Measurements from ENCODE around the gene EARS2.
"Not testable (repeated sequence)": the region's sequence is repeated elsewhere in the genome, so short reads cannot be mapped to it uniquely, and the experiment has no call there.

EARS2 gene

GRCh38 chr16:23567602-23568001 lies 10.5 kb upstream of the EARS2 start:
- DNase-seq (ENCODE audit: low spot score): no peak

DNA sequence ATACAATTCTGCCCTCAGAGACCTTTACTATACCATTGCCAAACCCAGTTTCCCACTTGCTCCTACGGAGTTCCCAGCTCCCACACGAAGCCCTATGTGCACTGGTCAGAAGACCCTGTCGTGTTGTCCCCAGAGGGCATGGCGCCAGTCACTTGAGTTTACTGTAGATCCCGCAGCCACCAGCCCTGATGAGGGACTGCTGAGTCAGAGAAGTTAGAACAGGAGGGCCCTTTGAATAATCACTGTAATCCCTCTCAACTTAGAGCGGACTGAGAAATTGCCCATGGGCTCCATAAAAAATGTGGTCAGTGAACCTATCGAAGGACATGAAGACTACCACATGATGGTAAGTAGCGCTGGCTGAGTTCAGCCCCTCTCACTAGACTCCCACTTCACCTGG lies 9.6 kb upstream of the EARS2 start:
- no peak for DNase-seq (ENCODE audit: low spot score)

DNA sequence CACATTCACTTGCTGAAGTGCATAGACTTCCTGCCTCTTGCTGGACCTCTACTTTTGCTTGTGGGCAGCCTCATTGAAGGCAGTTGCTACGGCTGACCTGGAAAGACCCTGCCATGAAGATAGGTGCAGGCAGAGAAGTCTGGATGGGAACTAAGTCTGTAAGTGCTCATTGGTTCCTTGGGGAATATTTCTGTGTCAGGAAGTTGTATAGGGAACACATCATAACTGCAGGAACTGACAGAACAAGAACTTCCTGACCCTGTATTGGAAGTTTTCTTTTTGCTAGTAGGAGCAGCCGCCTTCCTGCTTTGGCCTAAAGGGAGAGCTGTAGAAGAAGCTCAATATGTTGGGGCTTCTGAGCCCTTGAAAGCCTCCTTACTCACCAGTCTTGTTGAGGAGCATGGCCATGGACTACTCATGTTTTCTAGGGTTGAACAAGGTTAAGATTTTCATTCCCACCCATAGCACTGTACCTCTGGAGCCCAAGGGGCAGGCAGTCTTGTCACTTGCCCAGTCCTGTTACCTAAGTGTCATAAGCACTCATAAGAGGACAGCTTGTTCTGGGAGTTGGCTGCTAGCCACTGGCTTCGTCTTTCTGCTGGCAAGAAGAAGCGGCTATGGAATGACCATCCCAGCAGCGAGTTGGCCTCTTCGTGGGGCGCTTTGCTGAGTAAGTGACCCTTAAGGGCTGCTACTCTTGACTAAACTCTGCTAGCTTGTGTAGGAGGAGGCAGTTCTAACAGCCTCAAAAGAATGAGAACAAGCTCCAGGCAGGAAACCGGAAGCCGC lies 7.6 kb upstream of the EARS2 start:
- DNase-seq (ENCODE audit: low spot score): no peak

- DNase-seq (ENCODE audit: low spot score): no peak
Observed at GRCh38 chr16:23563186-23563585, 6.0 kb upstream of the EARS2 start.

- DNase-seq (ENCODE audit: low spot score): no peak
Observed at GRCh38 chr16:23562505-23562904, 5.4 kb upstream of the EARS2 start.

GRCh38 chr16:23561586-23561985 lies 4.4 kb upstream of the EARS2 start:
- no peak for DNase-seq (ENCODE audit: low spot score)

- peak; percentile 59 for DNase-seq (ENCODE audit: low spot score)
Observed at GRCh38 chr16:23557779-23558702, 891 bp upstream of the EARS2 start.

GRCh38 chr16:23554536-23554935 lies 2.6 kb downstream of the EARS2 start:
- DNase-seq (ENCODE audit: low spot score): no peak

DNA sequence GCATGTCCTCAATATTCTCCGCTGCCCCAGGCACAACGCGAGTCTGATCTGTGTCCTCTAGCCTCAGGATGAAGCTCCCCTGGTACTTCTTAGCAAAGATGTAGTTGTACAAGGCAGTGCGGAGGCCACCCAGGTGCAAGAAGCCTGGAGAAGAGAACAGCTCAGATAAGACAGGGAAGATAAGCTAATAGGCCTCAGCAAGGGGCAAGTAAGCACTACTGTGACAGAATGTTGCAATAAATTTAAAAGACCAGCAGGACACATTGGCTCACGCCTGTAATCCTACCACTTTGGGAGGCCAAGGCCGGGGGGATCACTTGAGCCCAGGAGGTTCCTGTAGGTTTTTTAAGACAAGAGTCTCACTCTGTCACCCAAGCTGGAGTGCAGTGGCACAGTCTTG lies 5.0 kb downstream of the EARS2 start:
- no peak for DNase-seq (ENCODE audit: low spot score)

- DNase-seq (ENCODE audit: low spot score): no peak
Observed at GRCh38 chr16:23549938-23550337, 7.2 kb downstream of the EARS2 start.

- no peak for DNase-seq (ENCODE audit: low spot score)
Observed at GRCh38 chr16:23544436-23544835, 12.7 kb downstream of the EARS2 start.

DNA sequence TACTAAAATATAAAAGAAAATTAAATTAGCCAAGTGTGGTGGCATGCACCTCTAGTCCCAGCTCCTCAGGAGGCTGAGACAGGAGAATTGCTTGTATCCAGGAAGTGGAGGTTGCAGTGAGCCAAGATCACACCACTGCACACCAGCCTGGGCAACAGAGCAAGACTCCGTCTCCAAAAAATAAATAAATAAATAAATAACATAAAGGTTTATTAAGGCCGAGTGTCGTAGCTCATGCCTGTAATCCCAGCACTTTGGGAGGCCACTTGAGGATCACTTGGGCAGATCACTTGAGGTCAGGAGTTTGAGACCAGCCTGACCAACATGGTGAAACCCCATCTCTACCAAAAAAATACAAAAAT lies 16.4 kb downstream of the EARS2 start:
- DNase-seq (ENCODE audit: low spot score): not testable (repeated sequence)

- DNase-seq (ENCODE audit: low spot score): no peak
Observed at GRCh38 chr16:23539984-23540816, 16.9 kb downstream of the EARS2 start.

GRCh38 chr16:23538919-23539278 lies 18.3 kb downstream of the EARS2 start:
- DNase-seq (ENCODE audit: low spot score): no peak

DNA sequence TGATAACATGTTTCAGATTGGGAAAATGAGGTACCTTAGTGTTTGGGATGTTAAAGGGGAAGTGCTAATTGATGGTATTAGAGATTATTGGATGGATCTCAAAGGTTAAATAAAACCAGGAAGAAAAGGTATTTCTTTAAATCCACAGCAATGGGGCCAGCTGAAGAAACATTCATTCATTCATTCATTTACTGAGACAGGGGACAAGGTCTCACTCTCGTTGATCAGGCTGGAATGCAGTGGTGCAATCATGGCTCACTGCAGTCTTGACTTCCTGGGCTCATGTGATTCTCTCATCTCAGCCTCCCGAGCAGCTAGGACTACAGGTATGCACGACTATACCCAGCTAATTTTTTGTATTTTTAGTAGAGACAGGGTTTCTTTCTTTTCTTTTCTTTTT lies 19.8 kb downstream of the EARS2 start:
- DNase-seq (ENCODE audit: low spot score): no peak

DNA sequence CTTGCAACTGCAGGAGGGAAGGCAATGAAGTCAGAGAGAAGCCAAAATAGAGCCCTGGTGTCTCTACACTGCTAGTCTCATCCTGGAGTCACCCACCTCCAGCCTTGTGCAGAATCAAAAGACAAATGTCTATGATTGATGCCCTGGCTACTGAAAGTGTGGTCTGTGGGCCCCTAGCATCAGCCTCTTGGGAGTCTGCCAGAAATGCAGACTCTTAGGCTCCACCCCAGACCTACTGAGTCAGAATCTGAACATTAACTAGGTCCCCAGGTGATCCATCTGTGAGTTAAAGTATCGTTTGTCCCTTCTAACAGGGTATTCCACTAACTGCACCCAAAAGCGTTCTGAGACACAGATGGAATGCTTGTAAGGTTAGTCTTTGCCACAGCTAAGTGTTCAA lies 21.2 kb downstream of the EARS2 start:
- DNase-seq (ENCODE audit: low spot score): no peak

DNA sequence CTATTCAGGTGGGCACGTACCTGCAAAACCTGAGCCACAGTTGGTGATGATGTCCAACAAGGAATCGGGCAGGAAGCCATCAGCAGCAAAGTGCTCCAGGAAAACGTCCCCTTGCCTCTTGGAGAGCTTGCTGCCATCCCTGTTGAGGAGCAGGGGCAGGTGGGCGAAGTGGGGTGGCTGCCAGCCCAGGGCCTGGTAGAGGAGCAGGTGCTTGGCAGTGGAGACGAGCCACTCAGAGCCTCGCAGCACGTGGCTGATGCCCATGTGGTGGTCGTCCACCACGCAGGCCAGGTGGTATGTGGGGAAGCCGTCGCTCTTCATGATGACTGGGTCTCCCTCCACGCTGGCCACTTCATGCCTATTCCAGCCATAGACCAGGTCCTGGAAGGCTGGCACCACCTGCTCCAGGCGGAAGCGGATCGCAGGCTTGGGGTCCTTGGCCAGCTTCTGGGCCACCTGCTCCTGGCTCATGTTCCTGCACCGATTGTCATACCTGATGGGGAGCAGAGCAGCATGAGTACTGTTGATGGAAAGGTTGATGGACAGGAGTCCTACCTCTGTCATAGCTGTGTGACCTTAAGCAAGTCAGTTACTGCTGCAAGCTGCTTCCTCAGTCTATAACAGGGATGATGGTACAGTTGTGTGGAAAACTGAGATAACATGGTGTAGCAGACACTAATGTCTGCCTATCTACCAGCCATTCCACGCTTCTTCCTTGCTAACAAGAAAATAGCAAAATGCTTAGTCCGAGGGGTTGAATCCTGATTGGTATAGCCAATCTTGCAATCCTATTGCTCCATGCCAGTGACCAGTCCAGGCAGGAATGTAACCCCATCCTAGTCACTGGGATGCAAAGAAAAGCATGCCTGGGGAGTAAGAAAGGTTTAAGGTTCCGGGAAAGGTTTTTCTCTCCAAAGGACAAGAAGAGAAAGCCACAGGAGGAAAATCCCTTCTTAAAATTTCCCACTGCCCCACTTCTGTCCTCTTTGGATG lies 22.0 kb downstream of the EARS2 start:
- no peak for DNase-seq (ENCODE audit: low spot score)

- no peak for DNase-seq (ENCODE audit: low spot score)
Observed at GRCh38 chr16:23532448-23532847, 24.7 kb downstream of the EARS2 start.

- no peak for DNase-seq (ENCODE audit: low spot score)
Observed at GRCh38 chr16:23530062-23530461, 27.1 kb downstream of the EARS2 start.

DNA sequence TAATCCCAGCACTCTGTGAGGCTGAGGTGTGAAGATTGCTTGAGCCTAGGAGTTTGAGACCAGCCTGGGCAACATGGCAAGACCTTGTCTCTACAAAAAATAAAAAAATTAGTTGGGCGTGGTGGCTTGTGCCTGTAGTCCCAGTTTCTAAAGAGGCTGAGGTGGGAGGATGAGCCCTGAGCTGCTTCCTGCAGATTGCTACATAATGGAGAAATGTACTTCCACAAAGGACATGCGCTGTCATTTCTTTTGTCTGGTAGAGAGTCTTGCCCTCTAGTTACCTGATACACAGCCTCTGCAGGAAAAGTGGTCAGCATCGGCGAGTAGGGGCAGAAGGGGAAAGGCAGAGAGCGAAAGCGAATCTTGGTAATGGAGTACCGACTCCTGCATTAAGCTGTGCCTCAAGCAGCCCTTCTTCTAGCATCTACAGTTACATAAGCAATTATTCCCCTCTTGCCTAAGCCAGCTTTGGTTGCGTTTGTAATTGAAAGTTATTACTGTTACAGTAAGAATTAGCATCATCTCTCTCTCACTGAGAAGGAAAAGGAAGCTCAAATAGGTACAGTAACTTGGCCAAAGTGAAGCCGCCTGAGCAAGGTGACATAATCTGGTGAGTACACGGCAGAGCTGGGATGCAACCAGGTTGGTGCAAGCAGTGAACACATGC lies 28.4 kb downstream of the EARS2 start:
- DNase-seq (ENCODE audit: low spot score): no peak

Data from hematopoietic multipotent progenitor cell treated with erythropoietin and hydrocortisone succinate and interleukin-3 and kit ligand, for 17 days (in vitro differentiated cells).